ENCODE measurements around the gene LRRC28.

GRCh38 chr15:99230867-99231266, 20.4 kb upstream of the LRRC28 start:
- no peak for TF ChIP-seq EP300 (IDR thresholded peaks at IDR 0.05; ENCODE audit: low read depth)
- no peak for TF ChIP-seq CTCF (IDR thresholded peaks at IDR 0.05)
- no peak for TF ChIP-seq POLR2A (IDR thresholded peaks at IDR 0.05)
